ENCODE data around the gene CEP97.

Gene CEP97

GRCh38 chr3:101819649-101820206, 95.3 kb downstream of the CEP97 start:
- no peak for DNase-seq

Data from Kasumi-1 (cell line).